Karpas-422 (cell line): ENCODE measurements around the gene TMEM120A. TPM values are rescaled to one million over a fixed set of nuclear protein-coding genes. Genes with fewer than 3 reads are reported as not detected.

ENCODE experiments used
- DNase-seq: peaks from one replicate; pipeline ENCODE4 v3.0.0-alpha.2; 2015
- H2AFZ ChIP-seq: fragments of 200-600 bp; sonication (generic); 2 replicates; pipeline ENCODE4 v1.6.1; 2014; ENCODE audit warnings: antibody characterized with exemption, low read length, mixed read lengths
- H3K27ac ChIP-seq: fragments of 200-600 bp; sonication (generic); 2 replicates; pipeline ENCODE4 v1.5.1; 2014; ENCODE audit warnings: mild to moderate bottlenecking, low read length, moderate library complexity
- H3K27me3 ChIP-seq: fragments of 200-600 bp; sonication (generic); 2 replicates; pipeline ENCODE4 v1.6.1; 2014; ENCODE audit warnings: low read length, mixed read lengths
- H3K36me3 ChIP-seq: fragments of 200-600 bp; sonication (generic); 2 replicates; pipeline ENCODE4 v1.6.1; 2014; ENCODE audit warnings: low read length, mixed read lengths; ENCODE audit not compliant: insufficient read depth
- H3K4me1 ChIP-seq: fragments of 200-600 bp; sonication (generic); 2 replicates; pipeline ENCODE4 v1.6.1; 2014; ENCODE audit warnings: mild to moderate bottlenecking, low read length, mixed read lengths
- H3K4me2 ChIP-seq: fragments of 200-600 bp; sonication (generic); 2 replicates; pipeline ENCODE4 v1.6.1; 2014; ENCODE audit warnings: low read length, low read depth, mild to moderate bottlenecking; ENCODE audit not compliant: poor library complexity, severe bottlenecking
- H3K4me3 ChIP-seq: fragments of 200-600 bp; sonication (generic); 2 replicates; pipeline ENCODE4 v1.5.1; 2014; ENCODE audit warnings: mild to moderate bottlenecking, antibody characterized with exemption, low read length, mixed read lengths
- H3K79me2 ChIP-seq: fragments of 200-600 bp; sonication (generic); 2 replicates; pipeline ENCODE4 v1.6.1; 2014; ENCODE audit warnings: mild to moderate bottlenecking, low read length, mixed read lengths
- H3K9ac ChIP-seq: fragments of 200-600 bp; sonication (generic); 2 replicates; pipeline ENCODE4 v1.6.0; 2014; ENCODE audit warnings: low read length
- H3K9me2 ChIP-seq: fragments of 200-600 bp; sonication (generic), shearing (Covaris generic); replicated peaks from 2 replicates; pipeline ENCODE4 v1.6.0; 2014; ENCODE audit warnings: mild to moderate bottlenecking, low read length, moderate library complexity; ENCODE audit not compliant: insufficient read depth
- H3K9me3 ChIP-seq: fragments of 300-700, 200-600 bp; sonication (generic); 2 replicates; pipeline ENCODE4 v1.6.1; 2014; ENCODE audit warnings: low read length, mixed read lengths
- H4K20me1 ChIP-seq: fragments of 200-600 bp; sonication (generic); 2 replicates; pipeline ENCODE4 v1.6.1; 2014; ENCODE audit warnings: mild to moderate bottlenecking, antibody characterized with exemption, low read length, low read depth; ENCODE audit not compliant: insufficient read depth
- total RNA-seq: library from RNA; depleted of rRNA; stranded (reverse); fragments of >200 nt; shearing (Covaris generic); gene quantifications from 2 replicates; pipeline ENCODE4 v1.2.3, GENCODE V29; 2014; ENCODE audit warnings: low replicate concordance

The TMEM120A gene
- total RNA-seq, 1 experiment from 2014 or later: 35.6 TPM

GRCh38 chr7:75979759-75980429, 14.5 kb downstream of the TMEM120A start:
- Histone ChIP-seq H3K4me2 (no peak overlapping the region), H3K4me1 (no peaks in the 10 kb centered on the region), H4K20me1 (no peaks in the 10 kb centered on the region), H3K9me3 (no peaks in the 10 kb centered on the region), H3K27me3 (no peaks in the 10 kb centered on the region), H3K36me3 (no peaks in the 10 kb centered on the region), H2AFZ (no peak overlapping the region), H3K27ac (no peak overlapping the region), H3K4me3 (no peak overlapping the region), H3K9ac (no peak overlapping the region), H3K79me2 (no peaks in the 10 kb centered on the region), H3K9me2 (no peaks in the 10 kb centered on the region)
- DNase-seq: no peak

GRCh38 chr7:75977743-75978142, 16.7 kb downstream of the TMEM120A start:
- H4K20me1 ChIP-seq: no peaks in the 10 kb centered on the region
- no peaks in the 10 kb centered on the region for H3K4me1 ChIP-seq

GRCh38 chr7:75971961-75972763, 22.2 kb downstream of the TMEM120A start:
- Histone ChIP-seq H3K79me2 (no peaks in the 10 kb centered on the region), H4K20me1 (no peaks in the 10 kb centered on the region), H3K4me3 (no peak overlapping the region), H3K4me1 (no peaks in the 10 kb centered on the region), H3K27ac (no peak overlapping the region), H3K9me3 (no peaks in the 10 kb centered on the region), H2AFZ (no peak overlapping the region), H3K4me2 (no peak overlapping the region), H3K27me3 (no peaks in the 10 kb centered on the region), H3K9me2 (no peaks in the 10 kb centered on the region), H3K9ac (no peak overlapping the region), H3K36me3 (no peaks in the 10 kb centered on the region)
- no peak for DNase-seq

More at GRCh38 chr7:75977743-75978142, 16.7 kb downstream of the TMEM120A start:
- Histone ChIP-seq H2AFZ (no peak overlapping the region), H3K27ac (no peak overlapping the region), H3K79me2 (no peaks in the 10 kb centered on the region), H3K36me3 (no peaks in the 10 kb centered on the region), H3K4me2 (no peak overlapping the region), H3K27me3 (no peaks in the 10 kb centered on the region), H3K9me2 (no peaks in the 10 kb centered on the region), H3K4me3 (no peak overlapping the region), H3K9me3 (no peaks in the 10 kb centered on the region), H3K9ac (no peak overlapping the region)
- DNase-seq: no peak

GRCh38 chr7:75971309-75971960, 23.0 kb downstream of the TMEM120A start:
- Histone ChIP-seq H4K20me1 (no peaks in the 10 kb centered on the region), H3K36me3 (no peaks in the 10 kb centered on the region), H3K4me2 (no peak overlapping the region), H3K4me3 (no peak overlapping the region), H3K9me3 (no peaks in the 10 kb centered on the region), H3K27me3 (no peaks in the 10 kb centered on the region), H3K4me1 (no peaks in the 10 kb centered on the region), H3K27ac (no peak overlapping the region), H3K9ac (no peak overlapping the region), H3K79me2 (no peaks in the 10 kb centered on the region), H2AFZ (no peak overlapping the region), H3K9me2 (no peaks in the 10 kb centered on the region)
- no peak for DNase-seq

- no peaks in the 10 kb centered on the region for H3K27me3 ChIP-seq
- H3K9me2 ChIP-seq: no peaks in the 10 kb centered on the region
- H2AFZ ChIP-seq: no peak overlapping the region
- DNase-seq: no peak
- H3K4me3 ChIP-seq: no peak overlapping the region
- no peak overlapping the region for H3K27ac ChIP-seq
- H3K4me1 ChIP-seq: no peaks in the 10 kb centered on the region
- no peaks in the 10 kb centered on the region for H3K79me2 ChIP-seq
- H3K9ac ChIP-seq: no peak overlapping the region
- H3K36me3 ChIP-seq: no peaks in the 10 kb centered on the region
- H3K4me2 ChIP-seq: no peak overlapping the region
- no peaks in the 10 kb centered on the region for H3K9me3 ChIP-seq
- no peaks in the 10 kb centered on the region for H4K20me1 ChIP-seq
Observed at GRCh38 chr7:75969704-75970498, 24.5 kb downstream of the TMEM120A start.

- Histone ChIP-seq H3K79me2 (no peaks in the 10 kb centered on the region), H3K4me2 (no peak overlapping the region), H3K9ac (no peak overlapping the region), H3K4me3 (no peak overlapping the region), H3K9me3 (no peaks in the 10 kb centered on the region), H3K9me2 (no peaks in the 10 kb centered on the region), H2AFZ (no peak overlapping the region), H4K20me1 (no peaks in the 10 kb centered on the region), H3K27ac (no peak overlapping the region), H3K36me3 (no peaks in the 10 kb centered on the region), H3K4me1 (no peaks in the 10 kb centered on the region), H3K27me3 (no peaks in the 10 kb centered on the region)
- no peak for DNase-seq
Observed at GRCh38 chr7:75969182-75969581, 25.2 kb downstream of the TMEM120A start.

GRCh38 chr7:75968561-75969001, 25.8 kb downstream of the TMEM120A start:
- Histone ChIP-seq H3K4me2 (no peak overlapping the region), H3K27ac (no peak overlapping the region), H3K9me3 (no peaks in the 10 kb centered on the region), H4K20me1 (no peaks in the 10 kb centered on the region), H3K9me2 (no peaks in the 10 kb centered on the region), H3K9ac (no peak overlapping the region), H3K4me3 (no peak overlapping the region), H2AFZ (no peak overlapping the region), H3K27me3 (no peaks in the 10 kb centered on the region), H3K4me1 (no peaks in the 10 kb centered on the region), H3K79me2 (no peaks in the 10 kb centered on the region), H3K36me3 (no peaks in the 10 kb centered on the region)
- DNase-seq: no peak
